Stimulated activated CD4-positive, alpha-beta T cell treated with anti-CD3 and anti-CD28 coated beads, Interleukin-4, amount 100 ng/mL, for 24 hours (primary cell): Measurements from ENCODE around the gene FBXO36.

Experiments used
- DNase-seq: peaks from one replicate; pipeline ENCODE4 v3.0.0-alpha.2; 2020

The FBXO36 gene

GRCh38 chr2:230053753-230054478 lies 131.6 kb downstream of the FBXO36 start:
- DNase-seq, result no peak

- no peak for DNase-seq
Observed at GRCh38 chr2:230060672-230061293, 138.5 kb downstream of the FBXO36 start.
